CD14-positive monocyte (primary cell): ENCODE measurements around the gene PCBP1. TPM values are rescaled to one million over a fixed set of nuclear protein-coding genes. Genes with fewer than 3 reads are reported as not detected.

Experiments
- DNase-seq, 3 donors: peaks; one replicate each; pipeline ENCODE4 v3.0.0-alpha.2; 2011 to 2022
- H2AFZ ChIP-seq: 2 replicates; pipeline ENCODE4 v1.6.0; 2012; ENCODE audit warnings: mild to moderate bottlenecking, low read depth, low read length, inconsistent platforms; ENCODE audit not compliant: insufficient read depth, poor library complexity, severe bottlenecking
- H3K27ac ChIP-seq, 2 donors: 1 replicate in 1 of 2; 2 replicates in 1 of 2; pipeline ENCODE4 v1.5.1; 2012 to 2013; ENCODE audit warnings: low read length in 2 of 2, control low read depth in 1 of 2, inconsistent platforms in 1 of 2, low read depth in 1 of 2, mild to moderate bottlenecking in 1 of 2
- H3K27me3 ChIP-seq, 2 donors: one replicate each; pipeline versions ENCODE4 v1.6.0 to v1.6.1; 2011 to 2013; ENCODE audit warnings: low read length in 2 of 2; ENCODE audit not compliant: control insufficient read depth in 2 of 2, insufficient read depth in 2 of 2
- H3K36me3 ChIP-seq, 2 donors: replicated peaks in 1 of 2; 1 replicate in 1 of 2; 2 replicates in 1 of 2; pipeline versions ENCODE4 v1.5.1 to v1.6.1; 2012 to 2013; ENCODE audit warnings: low read length in 2 of 2, control low read depth in 1 of 2, inconsistent platforms in 1 of 2, mild to moderate bottlenecking in 1 of 2; ENCODE audit not compliant: insufficient read depth in 2 of 2, control insufficient read depth in 1 of 2
- H3K4me1 ChIP-seq, 2 donors: 1 replicate in 1 of 2; 2 replicates in 1 of 2; pipeline versions ENCODE4 v1.5.1 to v1.6.1; 2012 to 2013; ENCODE audit warnings: low read length in 2 of 2, control low read depth in 1 of 2, inconsistent platforms in 1 of 2, mild to moderate bottlenecking in 1 of 2, moderate library complexity in 1 of 2; ENCODE audit not compliant: insufficient read depth in 2 of 2, control insufficient read depth in 1 of 2
- H3K4me2 ChIP-seq: replicated peaks from 2 replicates; pipeline ENCODE3; 2012; ENCODE audit warnings: low read length, moderate library complexity, mild to moderate bottlenecking; ENCODE audit not compliant: poor library complexity, severe bottlenecking; ENCODE audit errors: extremely low read depth
- H3K4me3 ChIP-seq, 3 experiments: fragments of 200-600 bp in 1 of 3; sonication (generic) in 1 of 3; replicated peaks in 1 of 3; 1 replicate in 2 of 3; 2 replicates in 1 of 3; pipeline ENCODE4 v1.5.1; 2011 to 2013; ENCODE audit warnings: low read length in 3 of 3, mild to moderate bottlenecking in 3 of 3, control low read depth in 2 of 3, low read depth in 2 of 3, inconsistent platforms in 1 of 3, moderate library complexity in 1 of 3
- H3K79me2 ChIP-seq: 2 replicates; pipeline ENCODE4 v1.6.0; 2012; ENCODE audit warnings: mild to moderate bottlenecking, control low read depth, inconsistent platforms, low read length, moderate library complexity; ENCODE audit not compliant: insufficient read depth
- H3K9ac ChIP-seq: 2 replicates; pipeline ENCODE4 v1.6.0; 2017; ENCODE audit warnings: low read length, mild to moderate bottlenecking; ENCODE audit not compliant: insufficient read depth, poor library complexity, severe bottlenecking
- H3K9me3 ChIP-seq, 2 donors: replicated peaks in 1 of 2; 1 replicate in 1 of 2; 2 replicates in 1 of 2; pipeline versions ENCODE4 v1.5.1 to v1.6.1; 2012 to 2013; ENCODE audit warnings: low read length in 2 of 2, control low read depth in 1 of 2; ENCODE audit not compliant: control insufficient read depth in 1 of 2, insufficient read depth in 1 of 2
- H4K20me1 ChIP-seq: 2 replicates; pipeline ENCODE4 v1.6.0; 2012; ENCODE audit warnings: mild to moderate bottlenecking, low read length, control low read depth, moderate library complexity; ENCODE audit not compliant: insufficient read depth
- H3K27ac Mint-ChIP-seq, 7 donors: one replicate each; pipeline ENCODE4 v1.8.0; 2020; ENCODE audit warnings: mild to moderate bottlenecking in 7 of 7, mixed read lengths in 7 of 7, moderate library complexity in 6 of 7, inconsistent platforms in 2 of 7
- H3K27me3 Mint-ChIP-seq, 3 donors: one replicate each; pipeline ENCODE4 v1.8.0; 2021 to 2022; ENCODE audit warnings: low read depth in 3 of 3, mild to moderate bottlenecking in 3 of 3, mixed read lengths in 3 of 3, moderate library complexity in 3 of 3, inconsistent platforms in 1 of 3
- H3K36me3 Mint-ChIP-seq, 2 donors: one replicate each; pipeline ENCODE4 v1.8.0; 2020; ENCODE audit warnings: mixed read lengths in 2 of 2, inconsistent platforms in 1 of 2, mild to moderate bottlenecking in 1 of 2
- H3K4me1 Mint-ChIP-seq: one replicate; pipeline ENCODE4 v1.8.0; 2020; ENCODE audit warnings: mild to moderate bottlenecking, mixed read lengths
- H3K4me3 Mint-ChIP-seq, 2 donors: one replicate each; pipeline ENCODE4 v1.8.0; 2020; ENCODE audit warnings: mild to moderate bottlenecking in 2 of 2, mixed read lengths in 2 of 2, moderate library complexity in 1 of 2
- H3K9me3 Mint-ChIP-seq, 7 donors: one replicate each; pipeline ENCODE4 v1.8.0; 2020 to 2022; ENCODE audit warnings: mixed read lengths in 7 of 7, mild to moderate bottlenecking in 6 of 7, moderate library complexity in 6 of 7, inconsistent platforms in 2 of 7
- WGBS: methylation state at CpG from one replicate; pipeline ENCODE4 v1.1.5; 2013; ENCODE audit warnings: missing lambda C conversion rate; ENCODE audit not compliant: insufficient coverage; 5-methylcytosine and 5-hydroxymethylcytosine counted together
- intact Hi-C, 2 donors: fragments of 100-400 bp; cut with micrococcal nuclease; formaldehyde crosslinking; loops; one replicate each; pipeline versions ENCODE4 v1.15.0 to v1.15.1; 2023
- polyA plus RNA-seq, 3 donors: library from polyadenylated mRNA; depleted of rRNA in 1 of 3; unstranded in 2 of 3; stranded (reverse) in 1 of 3; fragments of 300-500 nt in 2 of 3; fragments of >200 nt in 1 of 3; fragmentation: Illumina TruSeq in 2 of 3; gene quantifications; 1 replicate in 2 of 3; 2 replicates in 1 of 3; pipeline ENCODE4 v1.2.3, GENCODE V29; 2012 to 2021
- TF ChIP-seq, protein P1 (sequence below): fragments of 200-600 bp; IDR thresholded peaks from one replicate; pipeline ENCODE4 v1.8.0; 2022; ENCODE audit warnings: antibody characterized with exemption, mild to moderate bottlenecking

The PCBP1 gene
- polyA plus RNA-seq, 3 donors = 178 to 299 (median 194) TPM

DNA sequence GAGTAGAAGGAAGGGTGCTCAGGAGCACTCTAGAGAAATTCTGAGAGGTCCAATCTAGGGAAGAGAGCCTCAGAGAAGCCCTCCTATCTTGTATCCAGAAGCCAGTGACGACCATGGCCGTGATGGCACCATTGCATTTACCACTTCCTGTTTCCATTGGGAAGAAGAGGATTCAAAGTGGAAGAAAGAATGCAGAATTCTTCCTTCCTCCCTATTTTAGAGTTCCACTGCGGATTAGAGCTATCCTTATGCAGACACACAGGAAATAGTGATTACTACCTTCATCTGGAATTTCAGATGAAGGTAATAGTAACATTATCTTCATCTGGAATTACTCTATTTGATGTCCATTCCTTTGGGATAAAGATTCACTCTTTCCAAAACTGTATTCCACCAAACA is 45.6 kb upstream of the PCBP1 start:
- Histone ChIP-seq H3K27me3 (no peaks in the 10 kb centered on the region), H3K4me1 (peaks cover 72 to 85% of the 10 kb centered on the region in 2 donors), H3K36me3 (no peaks in the 10 kb centered on the region), H3K9me3 (no peaks in the 10 kb centered on the region), H4K20me1 (no peaks in the 10 kb centered on the region), H3K4me2 (peak overlapping the region; percentile 8), H3K4me3 (no peak overlapping the region), H3K9ac (no peak overlapping the region), H3K79me2 (peaks cover 3% of the 10 kb centered on the region), H2AFZ (no peak overlapping the region), H3K27ac (peak overlapping the region in 1 of 2 donors; percentile 98)
- Mint-ChIP-seq H3K27me3 (no peaks in the 10 kb centered on the region), H3K9me3 (no peaks in the 10 kb centered on the region), H3K4me1 (peaks cover 80% of the 10 kb centered on the region), H3K36me3 (peaks cover 10 to 37% of the 10 kb centered on the region in 2 donors), H3K4me3 (no peak overlapping the region), H3K27ac (peak overlapping the region; percentile 8 to 93 (median 79))
- peak in 2 of 3 donors; percentile 46 to 50 for DNase-seq
- intact Hi-C loops = no loop called here
- no CpG with 5 or more reads among the region's 3 CpGs for WGBS
- TF ChIP-seq, protein P1, sequence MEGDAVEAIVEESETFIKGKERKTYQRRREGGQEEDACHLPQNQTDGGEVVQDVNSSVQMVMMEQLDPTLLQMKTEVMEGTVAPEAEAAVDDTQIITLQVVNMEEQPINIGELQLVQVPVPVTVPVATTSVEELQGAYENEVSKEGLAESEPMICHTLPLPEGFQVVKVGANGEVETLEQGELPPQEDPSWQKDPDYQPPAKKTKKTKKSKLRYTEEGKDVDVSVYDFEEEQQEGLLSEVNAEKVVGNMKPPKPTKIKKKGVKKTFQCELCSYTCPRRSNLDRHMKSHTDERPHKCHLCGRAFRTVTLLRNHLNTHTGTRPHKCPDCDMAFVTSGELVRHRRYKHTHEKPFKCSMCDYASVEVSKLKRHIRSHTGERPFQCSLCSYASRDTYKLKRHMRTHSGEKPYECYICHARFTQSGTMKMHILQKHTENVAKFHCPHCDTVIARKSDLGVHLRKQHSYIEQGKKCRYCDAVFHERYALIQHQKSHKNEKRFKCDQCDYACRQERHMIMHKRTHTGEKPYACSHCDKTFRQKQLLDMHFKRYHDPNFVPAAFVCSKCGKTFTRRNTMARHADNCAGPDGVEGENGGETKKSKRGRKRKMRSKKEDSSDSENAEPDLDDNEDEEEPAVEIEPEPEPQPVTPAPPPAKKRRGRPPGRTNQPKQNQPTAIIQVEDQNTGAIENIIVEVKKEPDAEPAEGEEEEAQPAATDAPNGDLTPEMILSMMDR = no peak

DNA sequence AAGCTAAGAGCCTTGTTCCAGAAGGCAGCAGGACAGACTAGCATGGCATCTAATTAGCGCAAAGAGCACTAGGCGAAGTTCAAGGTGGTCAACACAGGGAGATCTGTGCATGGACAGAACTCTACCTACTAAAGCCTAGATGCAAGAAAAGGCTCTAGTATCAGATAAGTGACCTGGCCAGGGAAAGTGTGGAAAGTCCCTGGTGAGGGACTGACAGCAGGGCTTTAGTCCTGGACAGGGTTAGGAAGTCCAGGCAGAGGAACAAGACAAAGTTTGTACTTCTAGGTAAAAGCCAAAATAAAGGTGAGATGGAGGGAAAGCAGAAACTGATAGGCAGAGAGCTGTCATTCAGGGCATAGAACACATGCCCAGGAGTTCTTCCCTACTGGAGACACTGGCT is 45.0 kb upstream of the PCBP1 start:
- H3K27ac ChIP-seq = peak overlapping the region; percentile 77 to 98
- no peak overlapping the region for H3K4me2 ChIP-seq
- peaks cover 78 to 91% of the 10 kb centered on the region in 2 donors for H3K4me1 ChIP-seq
- Mint-ChIP-seq H3K27me3 (no peaks in the 10 kb centered on the region), H3K9me3 (no peaks in the 10 kb centered on the region), H3K27ac (peak overlapping the region; percentile 93 to 99 (median 97)), H3K36me3 (peaks cover 9 to 34% of the 10 kb centered on the region in 2 donors), H3K4me3 (no peak overlapping the region), H3K4me1 (peaks cover 84% of the 10 kb centered on the region)
- 100% methylated on average over 1 of the region's 2 CpGs for WGBS
- no peaks in the 10 kb centered on the region for H3K9me3 ChIP-seq
- TF ChIP-seq, protein P1 = no peak
- DNase-seq = peak in 1 of 3 donors; percentile 46
- no peaks in the 10 kb centered on the region for H3K36me3 ChIP-seq
- no peak overlapping the region for H2AFZ ChIP-seq
- H3K4me3 ChIP-seq = no peak overlapping the region
- H4K20me1 ChIP-seq = no peaks in the 10 kb centered on the region
- H3K79me2 ChIP-seq = peaks cover 3% of the 10 kb centered on the region
- intact Hi-C loops = no loop called here
- H3K9ac ChIP-seq = no peak overlapping the region
- no peaks in the 10 kb centered on the region for H3K27me3 ChIP-seq
